Measurements from ENCODE around the gene TGFBR1.

DNA sequence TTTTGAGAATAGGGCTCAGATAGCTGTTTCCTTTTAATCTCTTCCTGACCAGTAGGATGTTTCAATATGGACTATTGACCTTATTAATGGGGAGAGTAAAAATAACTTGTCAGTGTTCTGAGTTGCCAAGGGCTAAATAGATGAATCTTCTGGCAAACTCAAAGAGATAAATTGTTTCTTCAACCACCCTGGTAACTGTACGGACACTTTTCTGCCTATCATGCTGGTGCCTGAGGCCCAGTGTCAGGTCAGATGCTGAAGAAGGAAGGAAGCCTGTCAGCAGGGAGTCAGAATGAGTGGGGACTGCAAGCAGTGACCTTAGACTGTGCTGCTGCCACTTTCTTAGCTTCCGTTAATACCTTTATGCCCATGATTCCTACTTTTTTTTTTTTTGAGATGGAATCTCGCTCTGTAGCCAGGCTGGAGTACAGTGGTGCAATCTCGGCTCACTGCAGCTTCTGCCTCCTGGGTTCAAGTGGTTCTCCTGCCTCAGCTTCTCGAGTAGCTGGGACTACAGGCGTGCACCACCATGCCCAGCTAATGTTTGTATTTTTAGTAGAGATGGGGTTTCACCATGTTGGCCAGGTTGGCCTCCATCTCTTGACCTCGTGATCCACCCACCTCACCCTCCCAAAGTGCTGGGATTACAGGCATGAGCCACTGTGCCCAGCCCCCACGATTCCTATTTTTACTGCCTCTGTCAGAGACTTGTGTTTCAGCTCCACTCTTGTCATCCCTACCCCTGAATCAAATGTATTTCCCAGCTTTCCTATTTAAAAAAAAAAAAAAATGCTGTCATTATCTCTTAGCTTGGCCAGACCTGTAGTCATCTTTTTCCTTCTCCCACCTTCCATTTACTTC lies 33.7 kb downstream of the TGFBR1 start:
- no peak for TF ChIP-seq ZFP3 (CRISPR knock-in tag; IDR thresholded peaks at IDR 0.05)
- TF ChIP-seq ZNF8 (CRISPR knock-in tag; IDR thresholded peaks at IDR 0.05): no peak
- no peak for TF ChIP-seq OSR1 (CRISPR knock-in tag; IDR thresholded peaks at IDR 0.05)
- no peak for TF ChIP-seq ARNTL (CRISPR knock-in tag; IDR thresholded peaks at IDR 0.05; ENCODE audit: borderline replicate concordance, low read depth)
- no peak for TF ChIP-seq GLIS3 (CRISPR knock-in tag; IDR thresholded peaks at IDR 0.05)

All from SK-N-SH treated with all-trans-retinoic acid at 6 μM for 48 hours (cell line).